ENCODE data around the gene PRKAR2B.

DNA sequence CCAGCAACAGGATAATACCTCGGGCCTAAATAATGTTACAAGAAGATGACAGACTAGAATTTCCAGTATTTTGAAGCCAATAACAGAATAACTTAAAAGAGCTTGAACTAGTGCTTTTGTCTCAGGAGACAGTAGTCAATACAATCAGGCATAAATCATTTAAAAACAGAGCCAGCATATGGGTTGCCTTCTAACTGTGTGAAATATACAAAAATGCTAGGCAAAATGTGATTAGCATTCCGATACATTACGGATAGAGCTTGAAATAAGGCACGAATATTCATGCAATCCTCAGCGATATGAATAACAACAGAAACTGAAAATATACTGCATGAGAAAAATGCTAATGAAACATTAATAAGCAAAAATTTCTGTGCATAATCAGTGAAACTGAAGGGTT lies 18.3 kb upstream of the PRKAR2B start:
- TF ChIP-seq ZNF565 (CRISPR knock-in tag; conservative IDR thresholded peaks at IDR 0.05; ENCODE audit: low read depth) (no peak), CSDC2 (CRISPR knock-in tag; IDR thresholded peaks at IDR 0.05) (no peak), PATZ1 (CRISPR knock-in tag; IDR thresholded peaks at IDR 0.05; ENCODE audit: borderline replicate concordance) (no peak), OSR1 (CRISPR knock-in tag; IDR thresholded peaks at IDR 0.05) (no peak), ZNF8 (CRISPR knock-in tag; IDR thresholded peaks at IDR 0.05) (no peak), ZFP3 (CRISPR knock-in tag; IDR thresholded peaks at IDR 0.05) (no peak), SNAI2 (CRISPR knock-in tag; IDR thresholded peaks at IDR 0.05) (no peak), ZFP30 (CRISPR knock-in tag; IDR thresholded peaks at IDR 0.05) (no peak), TOX (CRISPR knock-in tag; IDR thresholded peaks at IDR 0.05; ENCODE audit: borderline replicate concordance) (no peak)
- TF ChIP-seq, protein P1, sequence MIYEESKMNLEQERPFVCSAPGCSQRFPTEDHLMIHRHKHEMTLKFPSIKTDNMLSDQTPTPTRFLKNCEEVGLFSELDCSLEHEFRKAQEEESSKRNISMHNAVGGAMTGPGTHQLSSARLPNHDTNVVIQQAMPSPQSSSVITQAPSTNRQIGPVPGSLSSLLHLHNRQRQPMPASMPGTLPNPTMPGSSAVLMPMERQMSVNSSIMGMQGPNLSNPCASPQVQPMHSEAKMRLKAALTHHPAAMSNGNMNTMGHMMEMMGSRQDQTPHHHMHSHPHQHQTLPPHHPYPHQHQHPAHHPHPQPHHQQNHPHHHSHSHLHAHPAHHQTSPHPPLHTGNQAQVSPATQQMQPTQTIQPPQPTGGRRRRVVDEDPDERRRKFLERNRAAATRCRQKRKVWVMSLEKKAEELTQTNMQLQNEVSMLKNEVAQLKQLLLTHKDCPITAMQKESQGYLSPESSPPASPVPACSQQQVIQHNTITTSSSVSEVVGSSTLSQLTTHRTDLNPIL (CRISPR knock-in tag; IDR thresholded peaks at IDR 0.05; ENCODE audit: low read depth), result no peak
